ENCODE measurements around the gene BMP7. TPM values are rescaled to one million over a fixed set of nuclear protein-coding genes. Genes with fewer than 3 reads are reported as not detected.
"Not testable (repeated sequence)": the region's sequence is repeated elsewhere in the genome, so short reads cannot be mapped to it uniquely, and the experiment has no call there.

The BMP7 gene
- polyA plus RNA-seq, 2 donors: 17.6 to 28.7 TPM

DNA sequence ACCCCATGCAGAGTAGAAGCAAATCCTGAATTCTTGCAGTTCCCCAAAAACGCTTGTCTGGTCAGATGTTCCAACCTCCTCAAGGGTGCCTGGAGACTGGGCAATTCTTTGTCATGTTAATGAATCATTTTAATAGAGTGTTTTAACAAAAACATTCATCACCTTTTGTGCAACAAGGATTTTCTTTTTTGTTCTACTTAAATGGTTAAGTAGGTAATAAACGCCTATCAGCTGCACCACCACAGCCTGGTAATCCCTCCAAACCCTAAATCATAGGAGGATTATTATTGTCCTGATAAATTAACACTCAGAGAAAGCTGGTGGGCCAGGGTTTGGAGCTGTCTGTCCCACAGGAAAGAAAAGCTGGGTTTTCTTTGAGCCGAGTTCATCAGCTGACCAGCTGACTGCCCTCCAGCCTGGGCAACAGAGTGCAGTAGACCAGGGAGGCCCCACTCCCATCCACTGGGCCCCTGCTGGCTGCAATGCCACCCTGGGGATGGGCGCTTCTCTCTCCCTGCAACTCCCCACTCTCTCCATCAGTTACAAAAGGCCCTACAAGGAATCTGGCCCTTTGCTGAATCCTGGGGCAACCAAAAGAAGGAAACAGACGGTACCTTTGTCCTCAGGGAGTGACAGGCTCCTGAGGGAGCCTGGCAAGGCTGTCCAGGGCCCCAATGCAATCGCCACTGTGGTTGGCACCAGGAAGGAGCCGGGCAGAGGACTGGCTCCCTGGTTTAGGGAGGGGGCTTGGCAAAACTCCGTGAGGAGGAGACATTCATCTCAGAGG lies 23.1 kb upstream of the BMP7 start:
- no peaks in the 10 kb centered on the region for H3K27me3 ChIP-seq (ENCODE audit: control insufficient read depth in 1 of 2, insufficient read depth in 2 of 2, low read length in 2 of 2)
- WGBS, 2 donors: 51 to 59% methylated on average over 8 of the region's 8 CpGs
- no peak overlapping the region for H3K27ac ChIP-seq (ENCODE audit: low read depth in 2 of 2, low read length in 1 of 2)
- no peak overlapping the region for H3K4me3 ChIP-seq (ENCODE audit: low read depth in 1 of 2, low read length in 2 of 2)
- peaks cover 0 to 1% of the 10 kb centered on the region in 2 donors for H3K9me3 ChIP-seq (ENCODE audit: control insufficient read depth in 2 of 2, insufficient read depth in 1 of 2, low read depth in 1 of 2, low read length in 1 of 2)
- H3K36me3 ChIP-seq (ENCODE audit: control insufficient read depth in 2 of 2, insufficient read depth in 2 of 2, low read length in 1 of 2): no peaks in the 10 kb centered on the region
- H3K4me1 ChIP-seq (ENCODE audit: control insufficient read depth in 2 of 2, insufficient read depth in 2 of 2, low read length in 1 of 2): peaks cover 3 to 4% of the 10 kb centered on the region in 2 donors

DNA sequence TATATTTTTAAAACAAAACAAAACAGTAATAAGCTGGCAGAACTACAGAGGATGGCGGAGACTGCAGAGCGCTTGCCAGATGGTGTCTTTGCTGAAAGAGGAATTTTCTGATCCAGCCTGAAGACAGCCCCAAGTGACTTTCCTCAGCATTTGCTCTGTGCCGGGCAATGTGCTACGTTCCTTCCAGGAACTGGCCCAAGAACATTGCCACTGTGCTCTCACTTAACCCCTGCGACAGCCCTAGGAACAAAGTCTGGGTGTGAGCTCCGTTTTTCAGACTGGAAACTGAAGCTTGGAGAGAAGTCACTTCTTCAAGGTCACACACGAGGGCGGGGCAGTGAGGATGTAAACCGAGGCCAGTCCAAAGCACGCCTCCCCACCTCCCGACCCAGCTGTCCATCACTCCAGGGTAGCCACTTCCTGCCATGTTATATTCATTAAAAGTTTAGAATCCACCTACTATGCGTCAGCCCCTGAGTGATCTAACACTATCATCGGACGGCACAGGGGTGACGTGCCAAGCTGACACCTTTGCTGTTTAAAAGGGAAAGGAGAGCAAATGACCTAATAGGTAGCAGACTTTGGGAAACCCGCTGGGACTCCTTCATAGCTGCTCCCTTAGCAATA lies 22.3 kb upstream of the BMP7 start:
- 28 to 38% methylated on average over 16 of the region's 16 CpGs for WGBS, 2 donors

DNA sequence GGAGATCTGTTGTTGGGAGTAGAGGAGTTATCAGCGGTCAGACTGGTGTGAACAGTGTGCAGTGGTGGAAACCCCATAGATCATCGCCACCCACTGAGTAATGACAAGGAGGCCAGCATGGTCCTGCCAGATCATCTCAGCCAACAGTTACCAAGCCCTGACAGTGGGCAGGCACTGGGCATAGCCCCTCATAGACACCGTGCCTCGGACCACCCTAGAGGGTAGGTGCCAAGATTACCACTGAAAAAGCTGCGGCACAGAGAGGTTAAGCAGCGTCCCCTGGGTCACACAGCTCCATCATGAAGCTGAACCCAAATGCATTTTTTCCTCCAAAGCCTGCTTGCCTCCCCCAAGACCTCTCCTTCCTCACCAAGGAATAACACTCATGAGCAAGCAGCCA lies 21.5 kb upstream of the BMP7 start:
- Histone ChIP-seq H3K36me3 (ENCODE audit: control insufficient read depth in 2 of 2, insufficient read depth in 2 of 2, low read length in 1 of 2) (no peaks in the 10 kb centered on the region), H3K27me3 (ENCODE audit: control insufficient read depth in 1 of 2, insufficient read depth in 2 of 2, low read length in 2 of 2) (no peaks in the 10 kb centered on the region), H3K4me3 (ENCODE audit: low read depth in 1 of 2, low read length in 2 of 2) (no peak overlapping the region), H3K27ac (ENCODE audit: low read depth in 2 of 2, low read length in 1 of 2) (no peak overlapping the region), H3K9me3 (ENCODE audit: control insufficient read depth in 2 of 2, insufficient read depth in 1 of 2, low read depth in 1 of 2, low read length in 1 of 2) (no peaks in the 10 kb centered on the region), H3K4me1 (ENCODE audit: control insufficient read depth in 2 of 2, insufficient read depth in 2 of 2, low read length in 1 of 2) (peaks cover 3 to 4% of the 10 kb centered on the region in 2 donors)
- WGBS, 2 donors: 58 to 61% methylated on average over 6 of the region's 6 CpGs

More for the DNA sequence above, 22.3 kb upstream of the BMP7 start:
- Histone ChIP-seq H3K4me3 (ENCODE audit: low read depth in 1 of 2, low read length in 2 of 2) (no peak overlapping the region), H3K27me3 (ENCODE audit: control insufficient read depth in 1 of 2, insufficient read depth in 2 of 2, low read length in 2 of 2) (no peaks in the 10 kb centered on the region), H3K4me1 (ENCODE audit: control insufficient read depth in 2 of 2, insufficient read depth in 2 of 2, low read length in 1 of 2) (peaks cover 3 to 4% of the 10 kb centered on the region in 2 donors), H3K27ac (ENCODE audit: low read depth in 2 of 2, low read length in 1 of 2) (no peak overlapping the region), H3K36me3 (ENCODE audit: control insufficient read depth in 2 of 2, insufficient read depth in 2 of 2, low read length in 1 of 2) (no peaks in the 10 kb centered on the region), H3K9me3 (ENCODE audit: control insufficient read depth in 2 of 2, insufficient read depth in 1 of 2, low read depth in 1 of 2, low read length in 1 of 2) (no peaks in the 10 kb centered on the region)

DNA sequence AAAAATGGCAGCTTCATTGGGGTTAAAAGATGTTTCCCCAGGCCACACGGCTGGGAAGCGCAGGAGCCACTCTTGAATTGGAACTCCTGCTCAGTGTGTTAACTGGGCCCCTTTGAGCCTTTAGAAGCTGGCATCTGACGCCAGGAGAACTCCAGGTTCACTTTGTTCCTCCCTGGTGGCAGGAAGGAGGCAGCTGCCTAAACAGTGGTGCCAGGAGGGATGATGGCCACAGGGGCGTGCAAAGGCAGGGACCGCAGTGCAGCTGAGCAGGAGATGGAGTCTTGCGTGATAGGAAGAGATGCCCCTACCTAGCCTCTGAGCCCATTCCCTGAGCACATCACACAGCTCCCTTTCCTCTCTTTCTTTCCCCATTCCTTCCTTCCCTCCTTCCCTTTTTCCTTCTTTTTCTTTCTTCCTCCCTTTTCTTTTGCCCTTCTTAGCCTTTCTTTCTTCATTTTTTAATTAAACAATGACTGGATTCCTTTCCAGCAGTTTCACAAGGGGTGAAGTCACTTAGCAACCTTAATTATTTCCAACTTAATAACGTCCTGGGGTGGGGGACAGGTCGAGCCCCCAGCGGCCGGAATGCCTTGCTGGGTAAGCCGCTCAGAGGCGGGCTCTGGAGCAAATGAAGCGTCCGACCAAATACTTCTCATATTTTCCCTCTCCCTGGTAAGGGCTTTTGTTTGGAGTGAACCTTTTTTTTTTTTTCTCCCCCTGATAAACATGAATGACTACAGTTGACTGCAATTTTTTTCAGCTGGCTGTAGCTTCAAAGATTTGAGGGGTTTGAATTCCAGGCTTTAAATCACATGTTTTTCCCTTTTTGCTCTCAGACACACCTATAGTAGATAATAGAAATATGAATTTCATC lies 20.8 kb upstream of the BMP7 start:
- Histone ChIP-seq H3K9me3 (ENCODE audit: control insufficient read depth in 2 of 2, insufficient read depth in 1 of 2, low read depth in 1 of 2, low read length in 1 of 2) (no peaks in the 10 kb centered on the region), H3K27me3 (ENCODE audit: control insufficient read depth in 1 of 2, insufficient read depth in 2 of 2, low read length in 2 of 2) (no peaks in the 10 kb centered on the region), H3K4me3 (ENCODE audit: low read depth in 1 of 2, low read length in 2 of 2) (no peak overlapping the region), H3K36me3 (ENCODE audit: control insufficient read depth in 2 of 2, insufficient read depth in 2 of 2, low read length in 1 of 2) (no peaks in the 10 kb centered on the region), H3K4me1 (ENCODE audit: control insufficient read depth in 2 of 2, insufficient read depth in 2 of 2, low read length in 1 of 2) (peaks cover 3 to 4% of the 10 kb centered on the region in 2 donors), H3K27ac (ENCODE audit: low read depth in 2 of 2, low read length in 1 of 2) (no peak overlapping the region)
- WGBS, 2 donors: 50 to 52% methylated on average over 14 of the region's 14 CpGs

DNA sequence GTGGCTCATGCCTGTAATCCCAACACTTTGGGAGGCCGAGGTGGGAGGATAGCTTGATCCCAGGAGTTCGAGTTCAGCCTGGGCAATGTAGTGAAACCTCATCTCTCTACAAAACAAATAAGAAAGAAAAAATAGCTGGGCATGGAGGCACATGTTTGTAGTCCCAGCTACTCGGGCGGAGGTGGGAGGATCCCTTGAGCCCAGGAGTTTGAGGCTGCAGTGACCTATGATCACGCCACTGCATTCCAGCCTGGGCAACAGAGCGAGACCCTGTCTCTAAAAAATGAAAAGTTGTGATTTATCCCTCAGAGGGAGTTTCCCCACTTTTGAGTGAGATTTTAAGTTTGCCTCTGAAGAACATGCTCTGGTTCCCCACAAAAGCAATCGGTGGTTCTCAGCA lies 17.4 kb upstream of the BMP7 start:
- H3K4me3 ChIP-seq (ENCODE audit: low read depth in 1 of 2, low read length in 2 of 2): no peak overlapping the region
- peaks cover 0 to 2% of the 10 kb centered on the region in 2 donors for H3K4me1 ChIP-seq (ENCODE audit: control insufficient read depth in 2 of 2, insufficient read depth in 2 of 2, low read length in 1 of 2)
- H3K27ac ChIP-seq (ENCODE audit: low read depth in 2 of 2, low read length in 1 of 2): no peak overlapping the region
- no peaks in the 10 kb centered on the region for H3K27me3 ChIP-seq (ENCODE audit: control insufficient read depth in 1 of 2, insufficient read depth in 2 of 2, low read length in 2 of 2)
- H3K9me3 ChIP-seq (ENCODE audit: control insufficient read depth in 2 of 2, insufficient read depth in 1 of 2, low read depth in 1 of 2, low read length in 1 of 2): no peaks in the 10 kb centered on the region
- 82 to 85% methylated on average over 7 of the region's 7 CpGs for WGBS, 2 donors
- no peaks in the 10 kb centered on the region for H3K36me3 ChIP-seq (ENCODE audit: control insufficient read depth in 2 of 2, insufficient read depth in 2 of 2, low read length in 1 of 2)

DNA sequence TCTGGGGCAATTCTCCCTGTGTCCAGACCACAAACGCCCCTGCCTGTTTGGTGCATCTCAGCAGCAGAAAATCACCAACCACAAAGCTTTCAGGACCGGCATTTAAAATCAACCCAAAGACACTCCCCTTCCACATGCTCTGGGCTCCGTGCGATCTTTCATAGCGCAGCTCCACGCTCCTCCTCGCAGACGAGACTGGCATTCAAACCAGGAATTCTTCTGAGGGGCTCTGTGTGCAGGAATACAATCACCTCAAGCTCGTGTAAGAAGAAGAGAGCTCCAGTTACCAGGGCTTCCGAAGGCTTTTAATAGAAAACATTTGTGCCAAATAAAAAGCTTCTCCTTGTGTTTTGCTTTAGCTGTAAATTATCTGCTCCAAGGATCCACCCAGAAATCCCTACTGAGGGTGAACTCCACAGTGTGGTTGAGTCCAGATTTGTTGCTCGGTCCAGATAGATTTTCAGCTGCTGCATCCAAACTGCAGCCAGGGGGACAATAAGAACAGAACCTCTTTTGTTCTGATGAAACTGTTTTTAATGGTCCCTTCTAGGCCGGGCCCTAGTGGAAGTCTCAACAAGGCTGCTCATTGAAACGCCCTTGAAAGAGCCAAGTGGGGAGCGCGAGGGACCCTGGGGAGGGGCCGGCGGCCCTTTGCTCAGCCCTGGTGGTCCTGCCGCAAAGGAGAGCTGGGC lies 16.4 kb upstream of the BMP7 start:
- WGBS, 2 donors: 51 to 57% methylated on average over 18 of the region's 18 CpGs
- Histone ChIP-seq H3K9me3 (ENCODE audit: control insufficient read depth in 2 of 2, insufficient read depth in 1 of 2, low read depth in 1 of 2, low read length in 1 of 2) (no peaks in the 10 kb centered on the region), H3K4me3 (ENCODE audit: low read depth in 1 of 2, low read length in 2 of 2) (no peak overlapping the region), H3K36me3 (ENCODE audit: control insufficient read depth in 2 of 2, insufficient read depth in 2 of 2, low read length in 1 of 2) (no peaks in the 10 kb centered on the region), H3K27me3 (ENCODE audit: control insufficient read depth in 1 of 2, insufficient read depth in 2 of 2, low read length in 2 of 2) (no peaks in the 10 kb centered on the region), H3K4me1 (ENCODE audit: control insufficient read depth in 2 of 2, insufficient read depth in 2 of 2, low read length in 1 of 2) (no peaks in the 10 kb centered on the region), H3K27ac (ENCODE audit: low read depth in 2 of 2, low read length in 1 of 2) (no peak overlapping the region)

DNA sequence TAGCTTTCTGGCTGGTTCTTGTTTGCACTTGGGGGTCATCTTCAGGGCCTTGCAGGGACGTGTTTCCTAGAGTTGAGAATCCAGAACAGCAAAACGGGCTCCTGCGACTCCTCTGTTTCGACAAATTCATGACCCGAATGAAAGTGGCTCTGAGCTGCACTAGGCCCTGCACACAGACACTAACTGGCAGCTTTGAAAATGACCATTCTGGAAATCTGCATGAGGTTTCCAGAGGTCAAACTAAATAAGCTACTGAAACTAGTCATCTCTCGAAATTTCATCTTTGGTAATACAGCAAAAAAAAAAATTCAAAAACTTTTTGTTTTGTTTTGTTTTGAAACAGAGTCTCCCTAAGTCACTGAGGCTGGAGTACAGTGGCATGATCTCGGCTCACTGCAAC lies 15.5 kb upstream of the BMP7 start:
- Histone ChIP-seq H3K9me3 (ENCODE audit: control insufficient read depth in 2 of 2, insufficient read depth in 1 of 2, low read depth in 1 of 2, low read length in 1 of 2) (no peaks in the 10 kb centered on the region), H3K36me3 (ENCODE audit: control insufficient read depth in 2 of 2, insufficient read depth in 2 of 2, low read length in 1 of 2) (no peaks in the 10 kb centered on the region), H3K27me3 (ENCODE audit: control insufficient read depth in 1 of 2, insufficient read depth in 2 of 2, low read length in 2 of 2) (no peaks in the 10 kb centered on the region)

DNA sequence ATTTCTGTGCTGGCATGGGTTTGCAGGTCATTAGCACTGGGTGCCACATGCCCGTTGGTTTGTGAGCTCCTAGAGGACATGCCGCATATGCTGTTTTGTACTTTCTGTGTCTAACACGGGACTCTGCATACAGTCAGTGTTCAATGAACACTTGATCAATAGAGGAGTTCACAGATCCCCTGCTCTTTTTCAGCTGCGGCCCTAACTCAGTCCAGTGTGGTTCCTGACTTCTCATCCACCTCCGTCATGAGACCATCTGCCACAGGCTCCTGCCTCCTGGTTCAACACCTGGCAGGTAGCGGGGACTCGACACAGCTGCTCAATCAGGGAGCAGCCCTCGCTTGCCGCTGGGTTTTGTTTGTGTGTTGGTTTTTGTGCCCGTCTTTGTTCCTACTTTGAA lies 13.8 kb upstream of the BMP7 start:
- no peaks in the 10 kb centered on the region for H3K4me1 ChIP-seq (ENCODE audit: control insufficient read depth in 2 of 2, insufficient read depth in 2 of 2, low read length in 1 of 2)
- no peaks in the 10 kb centered on the region for H3K36me3 ChIP-seq (ENCODE audit: control insufficient read depth in 2 of 2, insufficient read depth in 2 of 2, low read length in 1 of 2)
- H3K9me3 ChIP-seq (ENCODE audit: control insufficient read depth in 2 of 2, insufficient read depth in 1 of 2, low read depth in 1 of 2, low read length in 1 of 2): no peaks in the 10 kb centered on the region
- 91% methylated on average over 10 of the region's 10 CpGs for WGBS, 2 donors
- H3K4me3 ChIP-seq (ENCODE audit: low read depth in 1 of 2, low read length in 2 of 2): no peak overlapping the region
- no peak overlapping the region for H3K27ac ChIP-seq (ENCODE audit: low read depth in 2 of 2, low read length in 1 of 2)
- H3K27me3 ChIP-seq (ENCODE audit: control insufficient read depth in 1 of 2, insufficient read depth in 2 of 2, low read length in 2 of 2): no peaks in the 10 kb centered on the region

More for the DNA sequence above, 15.5 kb upstream of the BMP7 start:
- 82 to 86% methylated on average over 7 of the region's 7 CpGs for WGBS, 2 donors
- Histone ChIP-seq H3K4me1 (ENCODE audit: control insufficient read depth in 2 of 2, insufficient read depth in 2 of 2, low read length in 1 of 2) (no peaks in the 10 kb centered on the region), H3K4me3 (ENCODE audit: low read depth in 1 of 2, low read length in 2 of 2) (no peak overlapping the region), H3K27ac (ENCODE audit: low read depth in 2 of 2, low read length in 1 of 2) (no peak overlapping the region)

DNA sequence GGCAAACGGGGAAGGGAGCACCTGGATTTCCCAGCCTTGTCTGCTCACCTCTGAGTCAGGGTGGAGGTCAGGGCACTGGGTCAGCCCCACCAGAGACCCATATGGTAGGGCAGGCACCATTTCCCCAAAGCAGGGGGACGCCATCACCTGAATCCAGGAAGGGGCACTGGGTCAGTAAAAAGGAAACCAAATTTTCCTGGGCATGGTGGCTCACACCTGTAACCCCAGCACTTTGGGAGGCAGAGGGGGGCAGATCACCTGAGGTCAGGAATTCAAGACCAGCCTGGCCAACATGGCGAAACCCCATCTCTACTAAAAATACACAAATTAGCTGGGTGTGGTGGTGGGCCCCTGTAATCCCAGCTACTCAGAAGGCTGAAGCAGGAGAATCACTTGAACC lies 13.1 kb upstream of the BMP7 start:
- 88 to 93% methylated on average over 3 of the region's 3 CpGs for WGBS, 2 donors
- H3K27ac ChIP-seq (ENCODE audit: low read depth in 2 of 2, low read length in 1 of 2); H3K4me1 ChIP-seq (ENCODE audit: control insufficient read depth in 2 of 2, insufficient read depth in 2 of 2, low read length in 1 of 2); H3K4me3 ChIP-seq (ENCODE audit: low read depth in 1 of 2, low read length in 2 of 2); H3K27me3 ChIP-seq (ENCODE audit: control insufficient read depth in 1 of 2, insufficient read depth in 2 of 2, low read length in 2 of 2); H3K36me3 ChIP-seq (ENCODE audit: control insufficient read depth in 2 of 2, insufficient read depth in 2 of 2, low read length in 1 of 2); H3K9me3 ChIP-seq (ENCODE audit: control insufficient read depth in 2 of 2, insufficient read depth in 1 of 2, low read depth in 1 of 2, low read length in 1 of 2): not testable (repeated sequence)

Data from esophagus (tissue), 2 donors.